Ovary (tissue), 9 donors: ENCODE data around the gene LRCH4. TPM values are rescaled to one million over a fixed set of nuclear protein-coding genes. Genes with fewer than 3 reads are reported as not detected.
A peak's percentile ranks its signal among the peaks of the same experiment; 100 is the strongest.
"Not testable (repeated sequence)": the region's sequence is repeated elsewhere in the genome, so short reads cannot be mapped to it uniquely, and the experiment has no call there.

Experiments
- DNase-seq, 5 donors: peaks; one replicate each; pipeline ENCODE4 v3.0.0-alpha.2; 2019 to 2020
- H3K27ac ChIP-seq, 2 donors: fragments of 200-600 bp; one replicate each; pipeline versions ENCODE4 v1.5.1 to v1.8.0; 2019 to 2022
- H3K27me3 ChIP-seq: fragments of 200-600 bp; one replicate; pipeline ENCODE4 v1.8.0; 2022
- H3K36me3 ChIP-seq: fragments of 200-600 bp; sonication (generic); one replicate; pipeline ENCODE4 v1.5.1; 2019
- H3K4me1 ChIP-seq: one replicate; pipeline ENCODE4 v1.8.1; 2013; ENCODE audit warnings: mild to moderate bottlenecking, moderate library complexity; ENCODE audit not compliant: insufficient read depth
- H3K4me3 ChIP-seq: fragments of 200-600 bp; sonication (generic); one replicate; pipeline ENCODE4 v1.5.1; 2017
- H3K9me3 ChIP-seq, 2 donors: fragments of 200-600 bp in 1 of 2; sonication (generic) in 1 of 2; one replicate each; pipeline versions ENCODE4 v1.5.1 to v1.8.1; 2013 to 2019; ENCODE audit warnings: mild to moderate bottlenecking in 1 of 2, moderate library complexity in 1 of 2
- EP300 ChIP-seq: sonication (generic); formaldehyde crosslinking; IDR thresholded peaks from one replicate; pipeline ENCODE4 v1.6.1; 2017; ENCODE audit warnings: antibody characterized with exemption
- POLR2A ChIP-seq: fragments of 450-650 bp; IDR thresholded peaks from one replicate; pipeline ENCODE4 v1.6.1; 2017; ENCODE audit warnings: antibody characterized with exemption, mild to moderate bottlenecking, moderate library complexity
- WGBS, 3 donors: extraction: QIAGEN DNeasy Blood & Tissue Kit in 1 of 3; methylation state at CpG; one replicate each; pipeline versions ENCODE4 v1.1.5 to v1.1.7; 2013 to 2017; 5-methylcytosine and 5-hydroxymethylcytosine counted together
- intact Hi-C, 4 donors: fragments of 100-400 bp; cut with DNase I; formaldehyde crosslinking; loops; one replicate each; pipeline versions ENCODE4 v1.11.0 to v1.15.1; 2022 to 2023
- polyA plus RNA-seq, 2 donors: library from polyadenylated mRNA; stranded (reverse); fragments of 200-250 nt in 1 of 2; fragments of 350-450 nt in 1 of 2; fragmentation: Illumina TruSeq in 1 of 2; extraction: RNeasy Lipid Tissue Mini Kit (QIAGEN cat#74804) in 1 of 2; gene quantifications; one replicate each; pipeline ENCODE4 v1.2.3, GENCODE V29; 2013 to 2014
- total RNA-seq, 7 donors: library from RNA; depleted of rRNA in 2 of 7; stranded (reverse); fragments of >200 nt in 2 of 7; fragmentation: NEBNext Ultra II Directional in 3 of 7; extraction: Animal tissue kit (Norgen Biotek cat#: 25700) in 3 of 7; gene quantifications; one replicate each; pipeline versions ENCODE4 v1.1.0 to v1.2.4, GENCODE V29; 2016 to 2023
- TF ChIP-seq, protein P1 (sequence below), 3 donors: fragments of 450-650 bp in 2 of 3; fragments of 200-600 bp in 1 of 3; IDR thresholded peaks; one replicate each; pipeline versions ENCODE4 v1.5.1 to v1.8.0; 2016 to 2022; ENCODE audit warnings: antibody characterized with exemption in 3 of 3, mild to moderate bottlenecking in 1 of 3
- donor health status: DM: no; HTN: no; CAD: no; lungs with moderate emphysema.
- donor health status: DM: no; HTN: no; CAD: no.
- donor health status: Bipolar disorder and iron deficiency.
- donor health status: DM: yes; HTN: yes; CAD: no.
- donor health status: DM: no; HTN: no; CAD: no.
- donor health status: DM: yes; HTN: yes; CAD: no.

Gene LRCH4
- total and polyA plus RNA-seq, 9 donors: 3.5 to 133 (median 79.2) TPM

DNA sequence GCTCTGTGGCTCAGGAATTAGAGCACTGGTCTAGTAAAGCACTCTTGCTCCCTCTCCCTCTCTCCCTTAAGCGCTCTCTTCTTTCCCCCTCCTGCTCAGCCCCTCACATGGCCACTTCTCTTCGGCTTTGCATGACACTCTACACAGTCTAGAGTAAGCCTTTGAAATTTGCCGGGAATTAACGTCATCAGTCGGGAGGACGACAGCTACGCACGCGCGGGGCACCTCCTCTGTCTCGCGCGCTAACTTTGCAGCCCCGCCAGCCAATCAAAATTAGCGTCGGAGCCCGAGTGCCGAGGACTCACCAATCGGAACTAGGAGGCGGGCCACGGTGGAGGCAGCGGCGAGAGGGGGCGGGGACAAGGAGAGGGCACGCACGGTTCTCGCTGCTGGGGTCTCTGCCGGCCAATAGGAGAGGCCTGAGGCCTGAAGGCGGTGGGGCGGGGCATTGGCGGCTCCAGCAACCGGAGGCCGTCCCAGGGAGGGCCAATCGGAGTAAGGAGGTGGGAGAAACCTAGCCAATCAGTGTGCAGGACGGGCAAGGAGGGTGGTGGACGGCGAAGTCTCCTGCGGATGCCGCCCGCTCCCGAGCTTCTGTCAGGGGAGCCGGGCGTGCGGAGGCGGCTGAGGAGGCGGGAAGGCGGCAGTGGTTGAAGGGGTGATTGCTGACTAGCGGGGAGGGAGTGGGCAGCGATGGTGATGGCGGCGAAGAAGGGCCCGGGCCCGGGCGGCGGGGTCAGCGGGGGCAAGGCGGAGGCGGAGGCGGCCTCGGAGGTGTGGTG is 47.1 kb downstream of the LRCH4 start, which contains the start of gene AGFG2:
TSS of gene AGFG2 (plus strand) at position 550 of the 782 bp plus-strand sequence. CDS start at position 694, 144 bp downstream.
- Histone ChIP-seq H3K27me3 (no peaks in the 10 kb centered on the region), H3K4me1 (peaks cover 7% of the 10 kb centered on the region), H3K9me3 (no peaks in the 10 kb centered on the region), H3K4me3 (peak within 1 kb of the TSS; percentile 88), H3K27ac (peak within 1 kb of the TSS; percentile 42 to 44), H3K36me3 (no peaks in the 10 kb centered on the region)
- DNase-seq: peak; percentile 100
- WGBS, 3 donors: 0 to 1% (median 1%) methylated on average over 51 to 60 of the region's 60 CpGs
- TF ChIP-seq, protein P1, sequence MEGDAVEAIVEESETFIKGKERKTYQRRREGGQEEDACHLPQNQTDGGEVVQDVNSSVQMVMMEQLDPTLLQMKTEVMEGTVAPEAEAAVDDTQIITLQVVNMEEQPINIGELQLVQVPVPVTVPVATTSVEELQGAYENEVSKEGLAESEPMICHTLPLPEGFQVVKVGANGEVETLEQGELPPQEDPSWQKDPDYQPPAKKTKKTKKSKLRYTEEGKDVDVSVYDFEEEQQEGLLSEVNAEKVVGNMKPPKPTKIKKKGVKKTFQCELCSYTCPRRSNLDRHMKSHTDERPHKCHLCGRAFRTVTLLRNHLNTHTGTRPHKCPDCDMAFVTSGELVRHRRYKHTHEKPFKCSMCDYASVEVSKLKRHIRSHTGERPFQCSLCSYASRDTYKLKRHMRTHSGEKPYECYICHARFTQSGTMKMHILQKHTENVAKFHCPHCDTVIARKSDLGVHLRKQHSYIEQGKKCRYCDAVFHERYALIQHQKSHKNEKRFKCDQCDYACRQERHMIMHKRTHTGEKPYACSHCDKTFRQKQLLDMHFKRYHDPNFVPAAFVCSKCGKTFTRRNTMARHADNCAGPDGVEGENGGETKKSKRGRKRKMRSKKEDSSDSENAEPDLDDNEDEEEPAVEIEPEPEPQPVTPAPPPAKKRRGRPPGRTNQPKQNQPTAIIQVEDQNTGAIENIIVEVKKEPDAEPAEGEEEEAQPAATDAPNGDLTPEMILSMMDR (IDR thresholded peaks at IDR 0.05): no peak
- TF ChIP-seq POLR2A (peak; percentile 82), EP300 (peak; percentile 65)
- intact Hi-C loops: loop anchor here in 1 of 4 donors (5.0 kb wide), 1 partner anchor 133 kb away; the partner anchor contains the start of gene GNB2

DNA sequence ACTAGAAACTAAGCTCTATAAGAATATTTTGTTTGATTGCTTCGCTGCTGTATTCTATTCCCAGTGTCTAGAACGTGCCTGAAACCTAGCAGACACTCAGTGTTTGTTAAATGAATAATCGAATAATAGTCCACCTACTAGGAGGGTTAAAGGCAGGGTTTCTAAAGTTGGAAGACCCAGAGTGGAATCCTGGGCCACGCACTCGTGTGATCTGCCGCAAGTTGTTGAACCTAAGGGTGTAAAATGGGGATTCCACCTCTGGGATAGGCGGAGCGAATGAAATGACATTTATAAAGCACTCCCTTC is 47.6 kb downstream of the LRCH4 start:
- Histone ChIP-seq H3K4me1 (peaks cover 7% of the 10 kb centered on the region), H3K27ac (peak overlapping the region in 1 of 2 donors; percentile 44), H3K36me3 (no peaks in the 10 kb centered on the region), H3K9me3 (no peaks in the 10 kb centered on the region), H3K27me3 (no peaks in the 10 kb centered on the region), H3K4me3 (no peak overlapping the region)
- TF ChIP-seq POLR2A: no peak
- no peak for TF ChIP-seq EP300
- TF ChIP-seq, protein P1 (IDR thresholded peaks at IDR 0.05): no peak
- intact Hi-C loops: loop anchor here in 1 of 4 donors (5.0 kb wide), 1 partner anchor 134 kb away; the partner anchor contains the start of gene GNB2
- no peak for DNase-seq
- WGBS, 3 donors: 6 to 12% (median 7%) methylated on average over 8 of the region's 8 CpGs

DNA sequence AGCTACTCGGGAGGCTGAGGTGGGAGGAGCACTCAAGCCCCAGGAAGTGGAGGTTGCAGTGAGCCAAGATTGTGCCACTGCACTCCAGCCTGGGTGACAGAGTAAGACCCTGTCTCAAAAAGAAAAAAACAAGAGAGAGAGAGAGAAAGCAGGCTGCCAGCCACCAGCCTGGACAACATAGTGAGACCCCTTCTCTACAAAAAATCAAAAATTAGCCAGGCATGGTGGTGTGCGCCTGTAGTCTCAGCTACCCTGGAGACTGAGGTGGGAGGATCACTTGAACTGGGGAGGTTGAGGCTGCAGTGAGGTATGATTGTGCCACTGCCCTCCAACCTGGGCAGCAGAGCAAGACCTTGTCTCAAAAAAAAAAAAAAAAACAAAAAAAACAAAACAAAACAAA is 49.2 kb downstream of the LRCH4 start:
- H3K36me3 ChIP-seq, H3K27ac ChIP-seq, DNase-seq, H3K4me1 ChIP-seq, H3K27me3 ChIP-seq, H3K9me3 ChIP-seq, H3K4me3 ChIP-seq: not testable (repeated sequence)
- 79 to 89% (median 84%) methylated on average over 2 of the region's 2 CpGs for WGBS, 3 donors
- intact Hi-C loops: loop anchor here in 1 of 4 donors (5.0 kb wide), 1 partner anchor 136 kb away; the partner anchor contains the start of gene GNB2

DNA sequence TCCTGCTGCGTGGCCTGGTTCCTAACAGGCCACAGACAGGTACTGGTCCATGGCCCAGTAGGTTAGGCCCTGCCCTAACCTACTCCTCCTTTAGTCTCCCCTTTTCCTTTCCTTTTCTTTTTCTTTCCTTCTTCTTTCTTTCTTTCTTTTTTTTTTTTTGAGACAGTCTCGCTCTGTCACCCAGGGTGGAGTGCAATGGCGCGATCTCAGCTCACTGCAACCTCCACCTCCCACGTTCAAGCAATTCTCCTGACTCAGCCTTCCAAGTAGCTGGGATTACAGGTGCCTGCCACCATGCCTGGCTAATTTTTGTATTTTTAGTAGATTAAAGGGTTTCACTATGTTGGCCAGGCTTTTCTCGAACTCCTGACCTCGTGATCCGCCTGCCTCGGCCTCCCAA is 49.9 kb downstream of the LRCH4 start:
- 90 to 93% (median 91%) methylated on average over 9 of the region's 9 CpGs for WGBS, 3 donors
- not testable (repeated sequence) for DNase-seq, H3K9me3 ChIP-seq, H3K4me3 ChIP-seq, H3K36me3 ChIP-seq, H3K4me1 ChIP-seq, H3K27ac ChIP-seq, H3K27me3 ChIP-seq
- intact Hi-C loops: loop anchor here in 1 of 4 donors (5.0 kb wide), 1 partner anchor 136 kb away; the partner anchor contains the start of gene GNB2

DNA sequence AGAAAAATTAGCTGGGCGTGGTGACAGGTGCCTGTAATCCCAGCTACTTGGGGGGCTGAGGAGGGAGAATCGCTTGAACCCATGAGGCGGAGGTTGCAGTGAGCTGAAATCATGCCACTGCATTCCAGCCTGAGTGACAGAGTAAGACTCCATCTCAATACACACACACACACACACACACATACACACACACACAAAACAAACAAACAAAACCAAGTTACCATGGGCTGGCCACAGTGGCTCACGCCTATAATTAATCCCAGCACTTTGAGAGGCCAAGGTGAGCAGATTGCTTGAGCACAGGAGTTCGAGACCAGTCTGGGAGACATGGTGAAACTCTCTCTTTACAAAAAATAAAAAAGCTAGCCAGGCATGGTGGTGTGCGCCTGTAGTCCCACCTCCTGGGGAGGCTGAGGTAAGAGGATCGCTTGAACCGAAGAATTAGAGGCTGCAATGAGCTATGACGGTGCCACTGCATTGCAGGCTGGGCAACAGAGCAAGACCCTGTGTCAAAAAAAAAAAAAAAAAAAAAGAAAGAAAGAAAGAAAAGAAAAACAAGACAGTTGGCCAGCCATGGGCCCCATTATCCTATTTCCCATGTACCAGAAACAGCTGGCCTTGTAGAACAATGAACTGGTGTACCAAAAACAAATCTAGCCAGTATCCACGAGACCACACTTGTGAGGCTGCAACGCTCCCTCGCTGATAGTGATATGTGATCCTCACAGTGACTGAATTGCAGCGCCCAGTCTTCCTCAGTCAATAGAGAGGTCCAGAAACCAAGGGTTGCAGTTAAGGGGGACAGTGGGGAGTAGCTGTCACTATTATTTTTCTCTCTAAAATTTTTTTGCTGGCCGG is 53.5 kb downstream of the LRCH4 start:
- H3K4me1 ChIP-seq: no peaks in the 10 kb centered on the region
- H3K27ac ChIP-seq: no peak overlapping the region
- TF ChIP-seq, protein P1 (IDR thresholded peaks at IDR 0.05): no peak
- no peaks in the 10 kb centered on the region for H3K27me3 ChIP-seq
- intact Hi-C loops: no loop called here
- 85 to 90% (median 88%) methylated on average over 14 of the region's 14 CpGs for WGBS, 3 donors
- no peaks in the 10 kb centered on the region for H3K36me3 ChIP-seq
- DNase-seq: no peak
- H3K4me3 ChIP-seq: no peak overlapping the region
- no peaks in the 10 kb centered on the region for H3K9me3 ChIP-seq

DNA sequence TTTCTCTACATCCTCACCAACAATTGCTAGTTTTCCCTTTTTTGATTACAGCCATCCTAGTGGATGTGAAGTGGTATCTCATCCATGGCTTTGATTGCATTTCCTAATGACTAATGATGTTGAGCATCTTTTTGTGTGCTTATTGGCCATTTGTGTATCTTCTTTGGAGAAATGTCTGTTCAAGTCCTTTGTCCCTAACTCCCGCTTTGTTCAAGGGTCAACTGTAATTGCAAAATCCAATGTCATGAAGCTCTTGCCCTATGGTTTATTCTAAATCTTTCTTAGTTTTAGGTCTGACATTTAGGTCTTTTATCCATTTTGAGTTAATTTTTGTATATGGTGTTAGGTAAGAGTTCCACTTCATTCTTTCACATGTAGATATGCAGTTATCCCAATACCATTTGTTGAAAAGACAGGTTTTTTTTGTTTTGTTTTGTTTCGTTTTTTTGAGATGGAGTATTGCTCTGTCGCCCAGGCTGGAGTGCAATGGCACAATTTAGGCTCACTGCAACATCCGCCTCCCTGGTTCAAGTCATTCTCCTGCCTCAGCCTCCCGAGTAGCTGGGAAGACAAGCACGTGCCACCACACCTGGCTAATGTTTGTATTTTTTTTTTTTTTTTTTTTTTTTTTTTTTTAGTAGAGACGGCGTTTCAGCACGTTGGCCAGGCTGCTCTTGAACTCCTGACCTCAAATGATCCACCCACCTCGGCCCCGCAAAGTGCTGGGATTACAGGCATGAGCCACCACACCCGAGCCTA is 57.6 kb downstream of the LRCH4 start:
- H3K9me3 ChIP-seq, DNase-seq, H3K4me3 ChIP-seq, H3K4me1 ChIP-seq, H3K27ac ChIP-seq, H3K36me3 ChIP-seq, intact Hi-C loops, H3K27me3 ChIP-seq: not testable (repeated sequence)
- WGBS, 3 donors: 64 to 70% (median 64%) methylated on average over 12 of the region's 12 CpGs
